ENCODE results near the gene HES5. TPM values are rescaled to one million over a fixed set of nuclear protein-coding genes. Genes with fewer than 3 reads are reported as not detected.

HES5 gene
- total and polyA plus RNA-seq, 10 of the 15 experiments (the other 5 are each of a cell fraction or from before 2014, with no cell fraction given), result 0.12 to 0.15 TPM; not detected in 8

- TF ChIP-seq FOS (IDR thresholded peaks at IDR 0.05; ENCODE audit: borderline replicate concordance, extremely low read depth, insufficient read length) (peak; percentile 34), DPF2 (IDR thresholded peaks at IDR 0.05) (peak; percentile 73), MXI1 (IDR thresholded peaks at IDR 0.05; ENCODE audit: low read depth, low read length) (peak; percentile 56), LARP7 (IDR thresholded peaks at IDR 0.05) (no peak), ZNF217 (IDR thresholded peaks at IDR 0.05) (no peak), BRCA1 (IDR thresholded peaks at IDR 0.05; ENCODE audit: low read depth, low read length) (no peak), PAX5 (IDR thresholded peaks at IDR 0.05; ENCODE audit: borderline replicate concordance, low read depth, low read length) (0 out of 2 replicates have a peak, but pooled peaks have one; percentile 45), ZNF592 (IDR thresholded peaks at IDR 0.05) (no peak), EGR1 (IDR thresholded peaks at IDR 0.05; ENCODE audit: borderline replicate concordance in 1 of 2, low read depth in 2 of 2, low read length in 2 of 2) (peak in 1 of 2 experiments; percentile 70; a peak in 2 of 3 replicates), E2F4 (IDR thresholded peaks at IDR 0.05; ENCODE audit: low read depth, low read length) (no peak), MEF2B (IDR thresholded peaks at IDR 0.05; ENCODE audit: partially characterized antibody, poor library complexity, severe bottlenecking) (peak; percentile 96), MTA3 (IDR thresholded peaks at IDR 0.05; ENCODE audit: borderline replicate concordance, low read length) (peak; percentile 82; the same call in 1 of the 2 replicates), IKZF2 (IDR thresholded peaks at IDR 0.05) (peak; percentile 83 to 84), POLR2AphosphoS5 (IDR thresholded peaks at IDR 0.05; ENCODE audit: low read length) (peak; percentile 70), TCF12 (IDR thresholded peaks at IDR 0.05; ENCODE audit: low read depth, low read length) (no peak), NBN (IDR thresholded peaks at IDR 0.05) (peak; percentile 64; the same call in 1 of the 2 replicates), ATF3 (IDR thresholded peaks at IDR 0.05; ENCODE audit: borderline replicate concordance, extremely low read depth, low read depth, low read length) (0 out of 2 replicates have a peak, but pooled peaks have one; percentile 45), SKIL (IDR thresholded peaks at IDR 0.05; ENCODE audit: low read depth, poor library complexity, severe bottlenecking) (peak; percentile 47), USF1 (IDR thresholded peaks at IDR 0.05; ENCODE audit: borderline replicate concordance, extremely low read length, insufficient read depth, low read depth, low read length) (peak; percentile 97), MAX (IDR thresholded peaks at IDR 0.05; ENCODE audit: low read depth, low read length) (peak; percentile 82), CREB1 (IDR thresholded peaks at IDR 0.05; ENCODE audit: low read depth) (0 out of 2 replicates have a peak, but pooled peaks have one; percentile 5)
Measured at GRCh38 chr1:2555634-2556276, 25.7 kb upstream of the HES5 start (continued).
